GM23338 (cell line): Measurements from ENCODE around the gene FBXO17. TPM values are rescaled to one million over a fixed set of nuclear protein-coding genes. Genes with fewer than 3 reads are reported as not detected.

ENCODE experiments used
- ATAC-seq: fragments of 200-7000 bp; cut with Tn5 transposase; 3 replicates; pipeline ENCODE4 v1.9.1; 2020
- DNase-seq: peaks from one replicate; pipeline ENCODE4 v3.0.0-alpha.2; 2015; ENCODE audit warnings: low spot score
- H2AFZ ChIP-seq: fragments of 200-600 bp; sonication (generic); 2 replicates; pipeline ENCODE4 v1.8.0; 2016; ENCODE audit warnings: antibody characterized with exemption, mild to moderate bottlenecking, moderate library complexity
- H3F3A ChIP-seq: fragments of 200-600 bp; sonication (generic); replicated peaks from 2 replicates; pipeline ENCODE4 v1.8.0; 2017; ENCODE audit warnings: antibody characterized with exemption, mixed run types, low read depth
- H3K27ac ChIP-seq: fragments of 200-600 bp; sonication (generic); 2 replicates; pipeline ENCODE4 v1.6.1; 2016; ENCODE audit warnings: low read depth
- H3K27me3 ChIP-seq: fragments of 200-600 bp; sonication (generic); 2 replicates; pipeline ENCODE4 v1.8.0; 2016; ENCODE audit warnings: mild to moderate bottlenecking, mixed run types, moderate library complexity; ENCODE audit not compliant: insufficient read depth
- H3K36me3 ChIP-seq: fragments of 200-600 bp; sonication (generic); 2 replicates; pipeline ENCODE4 v1.8.0; 2016; ENCODE audit warnings: mild to moderate bottlenecking; ENCODE audit not compliant: insufficient read depth
- H3K4me1 ChIP-seq: fragments of 200-600 bp; sonication (generic); 2 replicates; pipeline ENCODE4 v1.8.0; 2016; ENCODE audit warnings: mild to moderate bottlenecking, moderate library complexity; ENCODE audit not compliant: insufficient read depth
- H3K4me2 ChIP-seq: fragments of 200-600 bp; sonication (generic); 2 replicates; pipeline ENCODE4 v1.7.1; 2017; ENCODE audit warnings: mixed run types
- H3K4me3 ChIP-seq: fragments of 200-600 bp; sonication (generic); 2 replicates; pipeline ENCODE4 v1.6.1; 2016; ENCODE audit warnings: mixed run types
- H3K79me2 ChIP-seq: fragments of 200-600 bp; sonication (generic); replicated peaks from 2 replicates; pipeline ENCODE4 v1.8.0; 2017; ENCODE audit warnings: mild to moderate bottlenecking; ENCODE audit not compliant: insufficient read depth
- H3K9me2 ChIP-seq: fragments of 200-600 bp; sonication (generic); 2 replicates; pipeline ENCODE4 v1.8.0; 2017; ENCODE audit not compliant: insufficient read depth
- H4K20me1 ChIP-seq: fragments of 200-600 bp; sonication (generic); replicated peaks from 2 replicates; pipeline ENCODE4 v1.8.0; 2017; ENCODE audit warnings: mild to moderate bottlenecking; ENCODE audit not compliant: insufficient read depth
- H3K27ac Mint-ChIP-seq: 2 replicates; pipeline ENCODE4 v1.8.0; 2020; ENCODE audit warnings: inconsistent platforms, mild to moderate bottlenecking, moderate library complexity, mixed read lengths
- H3K27me3 Mint-ChIP-seq: 3 replicates; pipeline ENCODE4 v1.8.0; 2022; ENCODE audit warnings: low read depth, mild to moderate bottlenecking, moderate library complexity, mixed read lengths, inconsistent platforms; ENCODE audit not compliant: insufficient read depth, poor library complexity
- H3K36me3 Mint-ChIP-seq: 3 replicates; pipeline ENCODE4 v1.8.0; 2021; ENCODE audit warnings: low read depth, mild to moderate bottlenecking, inconsistent platforms, moderate library complexity, mixed read lengths
- H3K4me1 Mint-ChIP-seq: 3 replicates; pipeline ENCODE4 v1.8.0; 2020; ENCODE audit warnings: mild to moderate bottlenecking, inconsistent platforms, mixed read lengths
- H3K4me3 Mint-ChIP-seq: 3 replicates; pipeline ENCODE4 v1.8.0; 2021; ENCODE audit warnings: moderate library complexity, mild to moderate bottlenecking, inconsistent platforms, mixed read lengths
- H3K9me3 Mint-ChIP-seq: 3 replicates; pipeline ENCODE4 v1.8.0; 2020; ENCODE audit warnings: moderate library complexity, mild to moderate bottlenecking, inconsistent platforms, mixed read lengths
- CTCF ChIP-seq, 2 experiments: fragments of 200-600 bp in 1 of 2; sonication (generic) in 1 of 2; conservative IDR thresholded peaks; 2 replicates each; pipeline versions ENCODE4 v1.5.1 to v1.6.1; 2016 to 2017; ENCODE audit warnings: antibody characterized with exemption in 2 of 2, low read depth in 2 of 2, mild to moderate bottlenecking in 2 of 2, moderate library complexity in 1 of 2
- EZH2phosphoT487 ChIP-seq: fragments of 200-600 bp; sonication (generic); IDR thresholded peaks from one replicate; pipeline ENCODE4 v1.8.1; 2018; ENCODE audit warnings: antibody characterized with exemption; ENCODE audit not compliant: unreplicated experiment
- JUNB ChIP-seq: IDR thresholded peaks from one replicate; pipeline ENCODE4 v1.6.1; 2016; ENCODE audit warnings: antibody characterized with exemption; ENCODE audit not compliant: unreplicated experiment
- NANOG ChIP-seq: IDR thresholded peaks from 2 replicates; pipeline ENCODE4 v1.6.1; 2016; ENCODE audit warnings: antibody characterized with exemption, borderline replicate concordance
- ZNF114 ChIP-seq: fragments of 250-450 bp; sonication (Bioruptor Pico); IDR thresholded peaks from 2 replicates; pipeline ENCODE4 v1.5.0; 2020; ENCODE audit warnings: mild to moderate bottlenecking, moderate library complexity
- ZNF331 ChIP-seq: fragments of 250-450 bp; sonication (Bioruptor Pico); IDR thresholded peaks from 2 replicates; pipeline ENCODE4 v1.5.0; 2020; ENCODE audit warnings: low read depth, mild to moderate bottlenecking, moderate library complexity
- polyA plus RNA-seq: library from polyadenylated mRNA; unstranded; fragments of >200 nt; fragmentation: Nextera tagmentation; extraction: Ambion mirVana; gene quantifications from 2 replicates; pipeline ENCODE4 v1.2.1, GENCODE V29; 2016
- total RNA-seq: library from RNA; depleted of rRNA; stranded (reverse); fragments of >200 nt; shearing (Covaris generic); gene quantifications from 2 replicates; pipeline ENCODE4 v1.2.3, GENCODE V29; 2014
- TF ChIP-seq, protein P1 (sequence below): IDR thresholded peaks from 2 replicates; pipeline ENCODE4 v1.6.1; 2016; ENCODE audit warnings: antibody characterized with exemption
- TF ChIP-seq, protein P2 (sequence below): IDR thresholded peaks from one replicate; pipeline ENCODE4 v1.6.1; 2018; ENCODE audit warnings: antibody characterized with exemption; ENCODE audit not compliant: unreplicated experiment

Gene FBXO17
- total and polyA plus RNA-seq, 2 experiments from 2014 or later = 17.2 to 29.0 TPM

DNA sequence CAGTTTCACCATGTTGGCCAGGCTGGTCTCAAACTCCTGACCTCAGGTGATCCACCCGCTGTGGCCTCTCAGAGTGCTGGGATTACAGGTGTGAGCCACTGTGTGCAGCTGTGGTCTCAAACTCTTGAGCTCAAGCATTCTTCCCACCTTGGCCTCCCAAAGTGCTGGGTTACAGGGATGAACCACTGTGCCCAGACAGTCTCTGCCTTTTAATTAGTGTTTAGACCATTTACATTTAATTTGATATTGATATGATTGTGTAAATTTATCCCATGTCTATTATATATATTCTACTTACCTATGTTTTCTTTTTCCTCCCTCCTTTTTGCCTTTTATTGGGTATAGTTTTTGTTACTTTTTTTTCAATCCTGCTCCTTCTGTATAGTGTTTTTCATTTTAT, 73.9 kb downstream of the FBXO17 start:
- no peak overlapping the region for H3K4me3 ChIP-seq
- Mint-ChIP-seq H3K4me1 (peaks cover 9% of the 10 kb centered on the region), H3K27ac (no peak overlapping the region; the same call in 1 of the 2 replicates), H3K9me3 (peaks cover 3% of the 10 kb centered on the region; the same call in 1 of the 3 replicates), H3K27me3 (peaks cover 13% of the 10 kb centered on the region), H3K36me3 (peaks cover 9% of the 10 kb centered on the region), H3K4me3 (peak overlapping the region; percentile 51; the same call in 1 of the 3 replicates)
- H2AFZ ChIP-seq = no peak overlapping the region
- H3K4me1 ChIP-seq = peaks cover 14% of the 10 kb centered on the region
- H3K79me2 ChIP-seq = peaks cover 23% of the 10 kb centered on the region
- peaks cover 11% of the 10 kb centered on the region for H3K27me3 ChIP-seq
- H3K4me2 ChIP-seq = no peak overlapping the region
- no peak overlapping the region for H3K27ac ChIP-seq
- ATAC-seq = no peak
- TF ChIP-seq, protein P1, sequence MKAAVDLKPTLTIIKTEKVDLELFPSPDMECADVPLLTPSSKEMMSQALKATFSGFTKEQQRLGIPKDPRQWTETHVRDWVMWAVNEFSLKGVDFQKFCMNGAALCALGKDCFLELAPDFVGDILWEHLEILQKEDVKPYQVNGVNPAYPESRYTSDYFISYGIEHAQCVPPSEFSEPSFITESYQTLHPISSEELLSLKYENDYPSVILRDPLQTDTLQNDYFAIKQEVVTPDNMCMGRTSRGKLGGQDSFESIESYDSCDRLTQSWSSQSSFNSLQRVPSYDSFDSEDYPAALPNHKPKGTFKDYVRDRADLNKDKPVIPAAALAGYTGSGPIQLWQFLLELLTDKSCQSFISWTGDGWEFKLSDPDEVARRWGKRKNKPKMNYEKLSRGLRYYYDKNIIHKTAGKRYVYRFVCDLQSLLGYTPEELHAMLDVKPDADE = no peak
- no peak for TF ChIP-seq CTCF (conservative IDR thresholded peaks at IDR 0.05; ENCODE audit: low read depth in 2 of 2)
- no peak for TF ChIP-seq ZNF331 (CRISPR knock-in tag)
- no peak for TF ChIP-seq NANOG
- TF ChIP-seq, protein P2, sequence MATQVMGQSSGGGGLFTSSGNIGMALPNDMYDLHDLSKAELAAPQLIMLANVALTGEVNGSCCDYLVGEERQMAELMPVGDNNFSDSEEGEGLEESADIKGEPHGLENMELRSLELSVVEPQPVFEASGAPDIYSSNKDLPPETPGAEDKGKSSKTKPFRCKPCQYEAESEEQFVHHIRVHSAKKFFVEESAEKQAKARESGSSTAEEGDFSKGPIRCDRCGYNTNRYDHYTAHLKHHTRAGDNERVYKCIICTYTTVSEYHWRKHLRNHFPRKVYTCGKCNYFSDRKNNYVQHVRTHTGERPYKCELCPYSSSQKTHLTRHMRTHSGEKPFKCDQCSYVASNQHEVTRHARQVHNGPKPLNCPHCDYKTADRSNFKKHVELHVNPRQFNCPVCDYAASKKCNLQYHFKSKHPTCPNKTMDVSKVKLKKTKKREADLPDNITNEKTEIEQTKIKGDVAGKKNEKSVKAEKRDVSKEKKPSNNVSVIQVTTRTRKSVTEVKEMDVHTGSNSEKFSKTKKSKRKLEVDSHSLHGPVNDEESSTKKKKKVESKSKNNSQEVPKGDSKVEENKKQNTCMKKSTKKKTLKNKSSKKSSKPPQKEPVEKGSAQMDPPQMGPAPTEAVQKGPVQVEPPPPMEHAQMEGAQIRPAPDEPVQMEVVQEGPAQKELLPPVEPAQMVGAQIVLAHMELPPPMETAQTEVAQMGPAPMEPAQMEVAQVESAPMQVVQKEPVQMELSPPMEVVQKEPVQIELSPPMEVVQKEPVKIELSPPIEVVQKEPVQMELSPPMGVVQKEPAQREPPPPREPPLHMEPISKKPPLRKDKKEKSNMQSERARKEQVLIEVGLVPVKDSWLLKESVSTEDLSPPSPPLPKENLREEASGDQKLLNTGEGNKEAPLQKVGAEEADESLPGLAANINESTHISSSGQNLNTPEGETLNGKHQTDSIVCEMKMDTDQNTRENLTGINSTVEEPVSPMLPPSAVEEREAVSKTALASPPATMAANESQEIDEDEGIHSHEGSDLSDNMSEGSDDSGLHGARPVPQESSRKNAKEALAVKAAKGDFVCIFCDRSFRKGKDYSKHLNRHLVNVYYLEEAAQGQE = no peak
- TF ChIP-seq EZH2phosphoT487 = no peak
- H3F3A ChIP-seq = no peaks in the 10 kb centered on the region
- H4K20me1 ChIP-seq = no peaks in the 10 kb centered on the region
- DNase-seq = no peak
- H3K9me2 ChIP-seq = no peaks in the 10 kb centered on the region
- H3K36me3 ChIP-seq = no peaks in the 10 kb centered on the region; the same call in 1 of the 2 replicates

GRCh38 chr19:38900743-38901190, 74.8 kb downstream of the FBXO17 start:
- Histone ChIP-seq H4K20me1 (no peaks in the 10 kb centered on the region), H3K79me2 (peaks cover 23% of the 10 kb centered on the region), H3K4me1 (peaks cover 14% of the 10 kb centered on the region), H3K36me3 (no peaks in the 10 kb centered on the region; the same call in 1 of the 2 replicates), H3K27me3 (peaks cover 11% of the 10 kb centered on the region), H3K9me2 (no peaks in the 10 kb centered on the region), H3K4me3 (peak overlapping the region; percentile 68), H3F3A (no peaks in the 10 kb centered on the region), H3K4me2 (peak overlapping the region; percentile 79), H3K27ac (0 out of 2 replicates have a peak overlapping the region, but pooled peaks have one; percentile 29), H2AFZ (no peak overlapping the region)
- peaks cover 9% of the 10 kb centered on the region for H3K4me1 Mint-ChIP-seq
- peak overlapping the region; percentile 87 for H3K4me3 Mint-ChIP-seq
- peaks cover 4% of the 10 kb centered on the region for H3K36me3 Mint-ChIP-seq
- peaks cover 13% of the 10 kb centered on the region for H3K27me3 Mint-ChIP-seq
- H3K9me3 Mint-ChIP-seq = peaks cover 3% of the 10 kb centered on the region; the same call in 1 of the 3 replicates
- DNase-seq (no peak), ATAC-seq (no peak)
- H3K27ac Mint-ChIP-seq = peak overlapping the region; percentile 9; the same call in 1 of the 2 replicates
- TF ChIP-seq CTCF (conservative IDR thresholded peaks at IDR 0.05; ENCODE audit: low read depth in 2 of 2) (no peak), JUNB (no peak), ZNF114 (CRISPR knock-in tag) (no peak), EZH2phosphoT487 (no peak), ZNF331 (CRISPR knock-in tag) (no peak)
- TF ChIP-seq, protein P2 = no peak
- TF ChIP-seq, protein P1 = no peak
